Esophagus muscularis mucosa (tissue), 4 donors: ENCODE measurements around the gene CWF19L2. TPM values are rescaled to one million over a fixed set of nuclear protein-coding genes. Genes with fewer than 3 reads are reported as not detected.
"Not testable (repeated sequence)": the region's sequence is repeated elsewhere in the genome, so short reads cannot be mapped to it uniquely, and the experiment has no call there.

ENCODE experiments used
- DNase-seq: peaks from one replicate; pipeline ENCODE4 v3.0.0-alpha.2; 2017; ENCODE audit errors: extremely low spot score
- H3K27ac ChIP-seq, 4 donors: fragments of 200-600 bp; sonication (generic); replicated peaks in 1 of 4; 1 replicate in 3 of 4; 2 replicates in 1 of 4; pipeline ENCODE4 v1.5.1; 2016 to 2019; ENCODE audit warnings: mild to moderate bottlenecking in 1 of 4
- H3K27me3 ChIP-seq, 4 donors: fragments of 200-600 bp; sonication (generic); one replicate each; pipeline versions ENCODE4 v1.5.1 to v1.6.0; 2016 to 2019
- H3K36me3 ChIP-seq, 4 donors: fragments of 200-600 bp; sonication (generic); one replicate each; pipeline ENCODE4 v1.5.1; 2016 to 2019
- H3K4me1 ChIP-seq, 4 donors: fragments of 200-600 bp; sonication (generic); one replicate each; pipeline ENCODE4 v1.5.1; 2016 to 2019
- H3K4me3 ChIP-seq, 4 donors: fragments of 200-600 bp; sonication (generic); 1 replicate in 2 of 4; 2 replicates in 2 of 4; pipeline ENCODE4 v1.5.1; 2016 to 2019; ENCODE audit warnings: mild to moderate bottlenecking in 4 of 4, moderate library complexity in 1 of 4
- H3K9me3 ChIP-seq, 4 donors: fragments of 200-600 bp; sonication (generic); 1 replicate in 3 of 4; 2 replicates in 1 of 4; pipeline ENCODE4 v1.5.1; 2016 to 2019
- CTCF ChIP-seq, 3 experiments: fragments of 200-600 bp in 2 of 3; fragments of 450-650 bp in 1 of 3; sonication (generic) in 2 of 3; IDR thresholded peaks; one replicate each; pipeline ENCODE4 v1.5.1; 2017 to 2019; ENCODE audit warnings: antibody characterized with exemption in 3 of 3, mild to moderate bottlenecking in 2 of 3, moderate library complexity in 1 of 3
- EP300 ChIP-seq: sonication (generic); formaldehyde crosslinking; IDR thresholded peaks from one replicate; pipeline ENCODE4 v1.6.1; 2017; ENCODE audit warnings: antibody characterized with exemption
- POLR2A ChIP-seq: fragments of 450-650 bp; IDR thresholded peaks from one replicate; pipeline ENCODE4 v1.6.1; 2017; ENCODE audit warnings: antibody characterized with exemption, moderate library complexity, mild to moderate bottlenecking, low read depth
- POLR2AphosphoS5 ChIP-seq, 2 donors: sonication (generic); formaldehyde crosslinking; IDR thresholded peaks; one replicate each; pipeline ENCODE4 v1.6.1; 2017; ENCODE audit warnings: antibody characterized with exemption in 2 of 2
- WGBS: methylation state at CpG from one replicate; pipeline ENCODE4 v1.1.5; 2018; 5-methylcytosine and 5-hydroxymethylcytosine counted together
- intact Hi-C: fragments of 100-400 bp; cut with DNase I; formaldehyde crosslinking; loops from one replicate; pipeline ENCODE4 v1.15.1; 2023
- total RNA-seq, 4 donors: library from RNA; depleted of rRNA; stranded (reverse); fragments of >200 nt; gene quantifications; one replicate each; pipeline versions ENCODE4 v1.1.0 to v1.2.1, GENCODE V29; 2016

Gene CWF19L2
- total RNA-seq, 4 donors from 2014 or later: 14.4 to 34.5 (median 17.1) TPM

GRCh38 chr11:107413352-107413751, 44.3 kb downstream of the CWF19L2 start:
- 94% methylated on average over 1 of the region's 1 CpG for WGBS
- no peak for DNase-seq
- Histone ChIP-seq H3K36me3 (peaks cover 15 to 72% (median 32%) of the 10 kb centered on the region in 4 donors), H3K27ac (no peak overlapping the region), H3K4me1 (no peaks in the 10 kb centered on the region), H3K4me3 (no peak overlapping the region), H3K27me3 (no peaks in the 10 kb centered on the region), H3K9me3 (no peaks in the 10 kb centered on the region)
- TF ChIP-seq EP300 (no peak), CTCF (IDR thresholded peaks at IDR 0.05) (no peak)
- intact Hi-C loops: no loop called here

DNA sequence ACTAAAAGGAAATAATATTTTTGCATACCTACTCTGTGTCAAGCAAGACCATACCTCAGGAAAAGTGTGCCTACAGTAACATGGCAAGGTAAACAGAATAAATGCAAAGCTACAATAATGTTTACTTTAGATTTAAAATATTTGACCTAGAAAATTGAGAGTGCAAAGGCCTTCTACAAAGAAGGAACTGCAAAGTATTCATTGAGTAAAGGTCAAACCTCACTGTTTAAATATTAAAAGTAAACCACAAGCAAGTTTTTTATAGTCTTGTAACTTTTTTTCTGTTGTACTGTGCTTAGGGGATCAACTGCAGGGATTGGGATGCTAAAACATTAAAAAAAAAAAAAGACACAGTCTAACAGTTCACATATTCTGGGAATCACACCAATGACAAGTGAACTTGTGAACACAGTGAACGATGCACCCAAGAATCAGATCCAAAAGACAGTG, 48.8 kb downstream of the CWF19L2 start:
- H3K4me1 ChIP-seq: no peaks in the 10 kb centered on the region
- TF ChIP-seq CTCF (IDR thresholded peaks at IDR 0.05) (no peak), POLR2A (no peak), EP300 (no peak), POLR2AphosphoS5 (IDR thresholded peaks at IDR 0.05) (no peak)
- H3K9me3 ChIP-seq: no peaks in the 10 kb centered on the region
- H3K36me3 ChIP-seq: peaks cover 16 to 53% (median 20%) of the 10 kb centered on the region in 4 donors
- no peak overlapping the region for H3K27ac ChIP-seq
- WGBS: 74% methylated on average over 1 of the region's 1 CpG
- no peak for DNase-seq
- H3K27me3 ChIP-seq: no peaks in the 10 kb centered on the region
- no peak overlapping the region for H3K4me3 ChIP-seq
- intact Hi-C loops: no loop called here

- no peak for DNase-seq
- TF ChIP-seq CTCF (IDR thresholded peaks at IDR 0.05): no peak
- TF ChIP-seq POLR2AphosphoS5 (IDR thresholded peaks at IDR 0.05): no peak
- TF ChIP-seq POLR2A: no peak
- TF ChIP-seq EP300: no peak
- H3K9me3 ChIP-seq: no peaks in the 10 kb centered on the region
- intact Hi-C loops: no loop called here
- WGBS: 92% methylated on average over 1 of the region's 1 CpG
- peaks cover 0 to 31% (median 16%) of the 10 kb centered on the region in 4 donors for H3K36me3 ChIP-seq
- no peak overlapping the region for H3K27ac ChIP-seq
- no peaks in the 10 kb centered on the region for H3K27me3 ChIP-seq
- no peaks in the 10 kb centered on the region for H3K4me1 ChIP-seq
- no peak overlapping the region for H3K4me3 ChIP-seq
Measured at GRCh38 chr11:107405260-107405659, 52.4 kb downstream of the CWF19L2 start.

- H3K27me3 ChIP-seq, H3K27ac ChIP-seq, H3K9me3 ChIP-seq, DNase-seq, intact Hi-C loops, H3K4me1 ChIP-seq, H3K4me3 ChIP-seq: not testable (repeated sequence)
- peaks cover 0 to 37% (median 15%) of the 10 kb centered on the region in 4 donors for H3K36me3 ChIP-seq
- WGBS: 89% methylated on average over 2 of the region's 2 CpGs
Measured at GRCh38 chr11:107401131-107401530, 56.5 kb downstream of the CWF19L2 start.

GRCh38 chr11:107397357-107397756, 60.3 kb downstream of the CWF19L2 start:
- TF ChIP-seq POLR2A (no peak), EP300 (no peak), CTCF (IDR thresholded peaks at IDR 0.05) (no peak), POLR2AphosphoS5 (IDR thresholded peaks at IDR 0.05) (no peak)
- H3K27me3 ChIP-seq: no peaks in the 10 kb centered on the region
- peaks cover under 1 to 35% (median 8%) of the 10 kb centered on the region in 4 donors for H3K36me3 ChIP-seq
- H3K9me3 ChIP-seq: peaks cover 0 to 3% (median 0%) of the 10 kb centered on the region in 4 donors
- intact Hi-C loops: no loop called here
- DNase-seq: no peak
- H3K4me3 ChIP-seq: no peak overlapping the region
- no peak overlapping the region for H3K27ac ChIP-seq
- H3K4me1 ChIP-seq: no peaks in the 10 kb centered on the region
- 92% methylated on average over 4 of the region's 4 CpGs for WGBS
